Esophagus muscularis mucosa (tissue), 4 donors: ENCODE data around the gene CTU2. TPM values are rescaled to one million over a fixed set of nuclear protein-coding genes. Genes with fewer than 3 reads are reported as not detected.

ENCODE experiments used
- DNase-seq: peaks from one replicate; pipeline ENCODE4 v3.0.0-alpha.2; 2017; ENCODE audit errors: extremely low spot score
- H3K27ac ChIP-seq, 4 donors: fragments of 200-600 bp; sonication (generic); replicated peaks in 1 of 4; 1 replicate in 3 of 4; 2 replicates in 1 of 4; pipeline ENCODE4 v1.5.1; 2016 to 2019; ENCODE audit warnings: mild to moderate bottlenecking in 1 of 4
- H3K27me3 ChIP-seq, 4 donors: fragments of 200-600 bp; sonication (generic); one replicate each; pipeline versions ENCODE4 v1.5.1 to v1.6.0; 2016 to 2019
- H3K36me3 ChIP-seq, 4 donors: fragments of 200-600 bp; sonication (generic); one replicate each; pipeline ENCODE4 v1.5.1; 2016 to 2019
- H3K4me1 ChIP-seq, 4 donors: fragments of 200-600 bp; sonication (generic); one replicate each; pipeline ENCODE4 v1.5.1; 2016 to 2019
- H3K4me3 ChIP-seq, 4 donors: fragments of 200-600 bp; sonication (generic); 1 replicate in 2 of 4; 2 replicates in 2 of 4; pipeline ENCODE4 v1.5.1; 2016 to 2019; ENCODE audit warnings: mild to moderate bottlenecking in 4 of 4, moderate library complexity in 1 of 4
- H3K9me3 ChIP-seq, 4 donors: fragments of 200-600 bp; sonication (generic); 1 replicate in 3 of 4; 2 replicates in 1 of 4; pipeline ENCODE4 v1.5.1; 2016 to 2019
- EP300 ChIP-seq: sonication (generic); formaldehyde crosslinking; IDR thresholded peaks from one replicate; pipeline ENCODE4 v1.6.1; 2017; ENCODE audit warnings: antibody characterized with exemption
- POLR2A ChIP-seq: fragments of 450-650 bp; IDR thresholded peaks from one replicate; pipeline ENCODE4 v1.6.1; 2017; ENCODE audit warnings: antibody characterized with exemption, moderate library complexity, mild to moderate bottlenecking, low read depth
- POLR2AphosphoS5 ChIP-seq, 2 donors: sonication (generic); formaldehyde crosslinking; IDR thresholded peaks; one replicate each; pipeline ENCODE4 v1.6.1; 2017; ENCODE audit warnings: antibody characterized with exemption in 2 of 2
- WGBS: methylation state at CpG from one replicate; pipeline ENCODE4 v1.1.5; 2018; 5-methylcytosine and 5-hydroxymethylcytosine counted together
- intact Hi-C: fragments of 100-400 bp; cut with DNase I; formaldehyde crosslinking; loops from one replicate; pipeline ENCODE4 v1.15.1; 2023
- total RNA-seq, 4 donors: library from RNA; depleted of rRNA; stranded (reverse); fragments of >200 nt; gene quantifications; one replicate each; pipeline versions ENCODE4 v1.1.0 to v1.2.1, GENCODE V29; 2016
- TF ChIP-seq, protein P1 (sequence below), 3 experiments: fragments of 200-600 bp in 2 of 3; fragments of 450-650 bp in 1 of 3; sonication (generic) in 2 of 3; IDR thresholded peaks; one replicate each; pipeline ENCODE4 v1.5.1; 2017 to 2019; ENCODE audit warnings: antibody characterized with exemption in 3 of 3, mild to moderate bottlenecking in 2 of 3, moderate library complexity in 1 of 3

CTU2 gene
- total RNA-seq, 4 donors from 2014 or later = 8.9 to 14.7 (median 10.3) TPM

DNA sequence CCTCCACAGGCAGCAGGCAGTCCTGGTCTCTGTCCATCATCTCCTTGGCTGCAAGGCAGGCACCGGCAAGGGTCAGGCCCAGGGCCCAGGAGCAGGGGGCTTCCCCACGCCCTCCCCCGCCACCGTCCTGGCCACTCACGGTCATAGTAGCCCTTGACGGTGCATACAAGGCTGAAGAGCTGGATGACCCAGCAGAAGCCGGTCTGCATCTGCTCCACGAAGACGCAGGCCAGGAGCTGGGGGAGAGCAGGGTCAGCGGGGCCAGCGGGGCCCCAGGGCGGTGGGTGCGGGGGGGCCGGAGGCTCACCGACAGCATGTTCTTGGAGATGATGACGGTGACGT, 20.1 kb downstream of the CTU2 start:
- TF ChIP-seq, protein P1, sequence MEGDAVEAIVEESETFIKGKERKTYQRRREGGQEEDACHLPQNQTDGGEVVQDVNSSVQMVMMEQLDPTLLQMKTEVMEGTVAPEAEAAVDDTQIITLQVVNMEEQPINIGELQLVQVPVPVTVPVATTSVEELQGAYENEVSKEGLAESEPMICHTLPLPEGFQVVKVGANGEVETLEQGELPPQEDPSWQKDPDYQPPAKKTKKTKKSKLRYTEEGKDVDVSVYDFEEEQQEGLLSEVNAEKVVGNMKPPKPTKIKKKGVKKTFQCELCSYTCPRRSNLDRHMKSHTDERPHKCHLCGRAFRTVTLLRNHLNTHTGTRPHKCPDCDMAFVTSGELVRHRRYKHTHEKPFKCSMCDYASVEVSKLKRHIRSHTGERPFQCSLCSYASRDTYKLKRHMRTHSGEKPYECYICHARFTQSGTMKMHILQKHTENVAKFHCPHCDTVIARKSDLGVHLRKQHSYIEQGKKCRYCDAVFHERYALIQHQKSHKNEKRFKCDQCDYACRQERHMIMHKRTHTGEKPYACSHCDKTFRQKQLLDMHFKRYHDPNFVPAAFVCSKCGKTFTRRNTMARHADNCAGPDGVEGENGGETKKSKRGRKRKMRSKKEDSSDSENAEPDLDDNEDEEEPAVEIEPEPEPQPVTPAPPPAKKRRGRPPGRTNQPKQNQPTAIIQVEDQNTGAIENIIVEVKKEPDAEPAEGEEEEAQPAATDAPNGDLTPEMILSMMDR (IDR thresholded peaks at IDR 0.05) = no peak
- no peak for TF ChIP-seq POLR2A
- no peak for TF ChIP-seq POLR2AphosphoS5 (IDR thresholded peaks at IDR 0.05)
- no peak for TF ChIP-seq EP300
- Histone ChIP-seq H3K27me3 (no peaks in the 10 kb centered on the region), H3K36me3 (peaks cover 75 to 86% (median 80%) of the 10 kb centered on the region in 4 donors), H3K9me3 (no peaks in the 10 kb centered on the region), H3K4me3 (no peak overlapping the region), H3K27ac (no peak overlapping the region), H3K4me1 (no peaks in the 10 kb centered on the region)
- 88% methylated on average over 10 of the region's 17 CpGs for WGBS
- intact Hi-C loops = no loop called here
- no peak for DNase-seq

DNA sequence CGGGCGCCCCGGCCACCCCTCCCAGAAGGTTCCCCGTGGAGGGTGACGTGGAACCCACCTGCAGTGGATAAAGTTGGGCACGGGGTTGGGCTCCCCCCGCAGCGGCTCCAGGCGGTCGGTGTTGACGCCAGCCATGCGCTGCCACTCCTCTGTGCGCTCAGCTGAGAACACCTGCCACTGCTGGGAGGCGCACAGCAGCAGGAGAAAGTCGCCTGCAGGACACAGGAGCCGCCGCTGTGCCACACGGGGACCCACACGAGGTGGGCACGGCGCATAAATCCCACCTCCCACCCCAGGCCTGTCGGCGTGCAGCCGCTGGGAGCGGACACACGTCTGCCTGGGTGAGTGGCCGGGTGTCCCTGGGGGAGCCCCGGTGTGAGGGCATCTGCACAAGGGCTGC, 20.7 kb downstream of the CTU2 start:
- Histone ChIP-seq H3K4me1 (no peaks in the 10 kb centered on the region), H3K27ac (no peak overlapping the region), H3K4me3 (no peak overlapping the region), H3K36me3 (peaks cover 73 to 86% (median 79%) of the 10 kb centered on the region in 4 donors), H3K9me3 (no peaks in the 10 kb centered on the region), H3K27me3 (no peaks in the 10 kb centered on the region)
- DNase-seq = no peak
- TF ChIP-seq EP300 = no peak
- TF ChIP-seq, protein P1 (IDR thresholded peaks at IDR 0.05) = no peak
- TF ChIP-seq POLR2AphosphoS5 (IDR thresholded peaks at IDR 0.05) = no peak
- no peak for TF ChIP-seq POLR2A
- WGBS = 93% methylated on average over 18 of the region's 28 CpGs
- intact Hi-C loops = no loop called here

DNA sequence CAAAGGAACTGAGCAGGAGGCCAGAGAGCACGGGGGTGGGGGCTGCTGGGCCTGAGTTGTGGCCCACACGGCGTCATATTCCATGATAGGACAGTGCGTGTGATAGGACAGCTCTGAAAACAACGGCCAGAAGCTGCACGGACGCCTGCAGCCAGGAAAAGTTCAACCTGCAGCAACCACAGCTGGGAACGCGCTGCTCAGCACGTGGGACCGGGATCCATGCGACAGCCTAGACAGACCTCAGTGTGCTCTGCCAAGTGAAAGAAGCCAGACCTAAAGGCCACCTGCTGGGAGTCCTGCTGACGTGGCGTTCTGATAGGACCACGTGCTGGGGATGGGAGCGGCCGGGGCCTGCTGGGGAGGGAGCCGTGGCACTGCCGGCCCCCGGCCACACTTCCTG, 21.6 kb downstream of the CTU2 start:
- no peak for DNase-seq
- TF ChIP-seq, protein P1 (IDR thresholded peaks at IDR 0.05) = no peak
- TF ChIP-seq EP300 (no peak), POLR2A (no peak), POLR2AphosphoS5 (IDR thresholded peaks at IDR 0.05) (no peak)
- intact Hi-C loops = no loop called here
- peaks cover 69 to 86% (median 77%) of the 10 kb centered on the region in 4 donors for H3K36me3 ChIP-seq
- no peak overlapping the region for H3K27ac ChIP-seq
- no peaks in the 10 kb centered on the region for H3K27me3 ChIP-seq
- no peaks in the 10 kb centered on the region for H3K4me1 ChIP-seq
- no peak overlapping the region for H3K4me3 ChIP-seq
- H3K9me3 ChIP-seq = no peaks in the 10 kb centered on the region
- WGBS = 72% methylated on average over 17 of the region's 20 CpGs

DNA sequence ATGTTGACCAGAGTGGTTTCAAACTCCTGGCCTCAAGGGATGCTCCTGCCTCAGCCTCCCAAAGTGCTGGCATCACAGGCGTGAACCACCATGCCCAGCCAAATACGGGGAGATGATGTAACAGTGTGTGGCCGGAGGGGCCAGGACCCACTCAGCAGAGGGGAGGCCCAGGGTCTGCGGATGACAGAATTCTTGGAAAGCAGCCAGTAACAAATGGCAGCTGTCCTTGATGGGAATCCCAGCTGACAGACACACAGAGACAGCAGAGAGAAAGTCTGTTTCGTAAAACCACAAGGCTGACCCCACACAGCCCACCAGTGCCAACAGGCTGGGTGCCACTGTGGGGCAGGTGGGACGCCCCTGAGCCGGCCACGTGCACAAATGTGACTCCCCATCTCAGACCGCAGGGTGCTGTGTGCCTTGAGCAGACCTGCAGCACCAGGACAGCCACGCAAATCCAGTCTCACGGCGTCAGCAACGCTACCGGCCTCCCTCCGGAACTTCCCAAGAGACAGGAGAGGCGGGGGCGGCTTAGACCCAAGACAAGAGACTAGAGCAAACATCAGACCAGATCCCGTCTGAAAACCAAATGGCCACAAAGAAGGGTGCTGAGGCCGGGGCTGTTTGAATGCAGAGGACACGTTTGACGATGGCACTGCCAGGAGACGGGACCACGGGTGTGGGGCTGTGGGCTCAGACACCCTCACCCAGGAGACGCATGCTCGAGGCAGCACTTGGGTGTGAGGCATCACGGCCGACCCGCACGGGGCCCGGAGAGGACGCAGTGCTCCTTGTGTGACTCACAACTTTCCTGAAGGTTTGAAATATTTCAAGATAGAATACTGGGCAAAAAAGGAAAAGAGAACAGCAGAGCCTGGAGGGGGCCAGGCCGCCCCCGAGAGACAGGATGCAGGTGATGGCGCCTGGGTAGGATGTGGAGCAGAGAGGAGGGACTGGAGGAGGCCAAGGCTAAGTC, 24.6 kb downstream of the CTU2 start:
- Histone ChIP-seq H3K27me3 (no peaks in the 10 kb centered on the region), H3K4me1 (no peaks in the 10 kb centered on the region), H3K36me3 (peaks cover 67 to 86% (median 76%) of the 10 kb centered on the region in 4 donors), H3K27ac (no peak overlapping the region), H3K4me3 (no peak overlapping the region), H3K9me3 (no peaks in the 10 kb centered on the region)
- intact Hi-C loops = no loop called here
- DNase-seq = no peak
- 74% methylated on average over 27 of the region's 34 CpGs for WGBS
- no peak for TF ChIP-seq EP300
- TF ChIP-seq, protein P1 (IDR thresholded peaks at IDR 0.05) = no peak
- no peak for TF ChIP-seq POLR2A
- no peak for TF ChIP-seq POLR2AphosphoS5 (IDR thresholded peaks at IDR 0.05)
